Measurements from ENCODE around the gene CD86.

DNA sequence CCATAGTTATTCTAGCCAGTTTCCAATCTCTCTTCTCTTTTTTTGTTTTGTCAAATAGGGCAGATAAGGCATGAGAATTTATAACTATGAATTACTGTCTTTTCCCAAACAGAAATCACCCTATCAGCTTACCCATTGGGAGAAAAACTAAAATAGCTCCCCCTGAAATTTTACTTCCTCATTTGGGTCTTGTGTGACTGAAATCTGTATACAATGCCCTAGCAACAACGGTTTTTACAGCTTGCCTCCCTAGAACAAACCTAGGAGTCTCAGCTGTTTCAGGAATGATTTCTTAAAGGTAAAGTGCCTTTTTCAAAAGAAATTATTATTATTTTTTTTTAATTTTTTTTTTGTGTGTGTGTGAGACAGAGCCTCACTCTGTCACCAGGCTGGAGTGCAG, 56.8 kb downstream of the CD86 start:
- TF ChIP-seq, protein P1, sequence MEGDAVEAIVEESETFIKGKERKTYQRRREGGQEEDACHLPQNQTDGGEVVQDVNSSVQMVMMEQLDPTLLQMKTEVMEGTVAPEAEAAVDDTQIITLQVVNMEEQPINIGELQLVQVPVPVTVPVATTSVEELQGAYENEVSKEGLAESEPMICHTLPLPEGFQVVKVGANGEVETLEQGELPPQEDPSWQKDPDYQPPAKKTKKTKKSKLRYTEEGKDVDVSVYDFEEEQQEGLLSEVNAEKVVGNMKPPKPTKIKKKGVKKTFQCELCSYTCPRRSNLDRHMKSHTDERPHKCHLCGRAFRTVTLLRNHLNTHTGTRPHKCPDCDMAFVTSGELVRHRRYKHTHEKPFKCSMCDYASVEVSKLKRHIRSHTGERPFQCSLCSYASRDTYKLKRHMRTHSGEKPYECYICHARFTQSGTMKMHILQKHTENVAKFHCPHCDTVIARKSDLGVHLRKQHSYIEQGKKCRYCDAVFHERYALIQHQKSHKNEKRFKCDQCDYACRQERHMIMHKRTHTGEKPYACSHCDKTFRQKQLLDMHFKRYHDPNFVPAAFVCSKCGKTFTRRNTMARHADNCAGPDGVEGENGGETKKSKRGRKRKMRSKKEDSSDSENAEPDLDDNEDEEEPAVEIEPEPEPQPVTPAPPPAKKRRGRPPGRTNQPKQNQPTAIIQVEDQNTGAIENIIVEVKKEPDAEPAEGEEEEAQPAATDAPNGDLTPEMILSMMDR (IDR thresholded peaks at IDR 0.05), result no peak
- TF ChIP-seq POLR2AphosphoS5 (IDR thresholded peaks at IDR 0.05) (no peak), POLR2A (IDR thresholded peaks at IDR 0.05) (no peak)

Measured in sigmoid colon (tissue), 4 donors.